ENCODE data around the gene KIF7.

The KIF7 gene

GRCh38 chr15:89669309-89669865, 14.1 kb upstream of the KIF7 start:
- Histone ChIP-seq H3K9me3 (ENCODE audit: low read length) (no peaks in the 10 kb centered on the region), H3K4me3 (ENCODE audit: low read depth, low read length, poor library complexity, severe bottlenecking) (no peak overlapping the region), H3K79me2 (ENCODE audit: insufficient read depth, low read length) (no peaks in the 10 kb centered on the region), H3K36me3 (ENCODE audit: insufficient read depth, low read length) (no peaks in the 10 kb centered on the region), H2AFZ (ENCODE audit: low read length) (no peak overlapping the region), H3K27me3 (ENCODE audit: insufficient read depth, low read length) (no peaks in the 10 kb centered on the region), H3K4me2 (ENCODE audit: low read length) (no peak overlapping the region), H3K9ac (ENCODE audit: low read length) (no peak overlapping the region), H3K4me1 (ENCODE audit: insufficient read depth, low read length, severe bottlenecking) (no peaks in the 10 kb centered on the region), H3K27ac (ENCODE audit: low read depth, low read length, poor library complexity, severe bottlenecking) (no peak overlapping the region), H3K9me2 (ENCODE audit: low read depth, low read length) (no peaks in the 10 kb centered on the region), H3F3A (ENCODE audit: insufficient read depth, low read length) (no peaks in the 10 kb centered on the region), H4K20me1 (ENCODE audit: insufficient read depth, low read length) (no peaks in the 10 kb centered on the region)
- TF ChIP-seq CTCF (IDR thresholded peaks at IDR 0.05; ENCODE audit: low read length) (no peak), EZH2 (IDR thresholded peaks at IDR 0.05; ENCODE audit: borderline replicate concordance, low read length) (no peak)

GRCh38 chr15:89668171-89668570, 12.9 kb upstream of the KIF7 start:
- Histone ChIP-seq H3K27me3 (ENCODE audit: insufficient read depth, low read length) (no peaks in the 10 kb centered on the region), H3K9ac (ENCODE audit: low read length) (no peak overlapping the region), H3K9me2 (ENCODE audit: low read depth, low read length) (no peaks in the 10 kb centered on the region), H3K4me2 (ENCODE audit: low read length) (no peak overlapping the region), H3F3A (ENCODE audit: insufficient read depth, low read length) (no peaks in the 10 kb centered on the region), H3K9me3 (ENCODE audit: low read length) (no peaks in the 10 kb centered on the region), H2AFZ (ENCODE audit: low read length) (no peak overlapping the region), H3K36me3 (ENCODE audit: insufficient read depth, low read length) (no peaks in the 10 kb centered on the region), H3K27ac (ENCODE audit: low read depth, low read length, poor library complexity, severe bottlenecking) (no peak overlapping the region), H4K20me1 (ENCODE audit: insufficient read depth, low read length) (no peaks in the 10 kb centered on the region), H3K4me3 (ENCODE audit: low read depth, low read length, poor library complexity, severe bottlenecking) (no peak overlapping the region), H3K4me1 (ENCODE audit: insufficient read depth, low read length, severe bottlenecking) (no peaks in the 10 kb centered on the region), H3K79me2 (ENCODE audit: insufficient read depth, low read length) (no peaks in the 10 kb centered on the region)
- TF ChIP-seq CTCF (IDR thresholded peaks at IDR 0.05; ENCODE audit: low read length) (no peak), EZH2 (IDR thresholded peaks at IDR 0.05; ENCODE audit: borderline replicate concordance, low read length) (no peak)

- no peaks in the 10 kb centered on the region for H3K9me2 ChIP-seq (ENCODE audit: low read depth, low read length)
- H3F3A ChIP-seq (ENCODE audit: insufficient read depth, low read length), result no peaks in the 10 kb centered on the region
- no peak overlapping the region for H3K9ac ChIP-seq (ENCODE audit: low read length)
- TF ChIP-seq EZH2 (IDR thresholded peaks at IDR 0.05; ENCODE audit: borderline replicate concordance, low read length), result no peak
- TF ChIP-seq CTCF (IDR thresholded peaks at IDR 0.05; ENCODE audit: low read length), result no peak
- H3K9me3 ChIP-seq (ENCODE audit: low read length), result no peaks in the 10 kb centered on the region
- H3K27ac ChIP-seq (ENCODE audit: low read depth, low read length, poor library complexity, severe bottlenecking), result no peak overlapping the region
- no peaks in the 10 kb centered on the region for H3K27me3 ChIP-seq (ENCODE audit: insufficient read depth, low read length)
- H4K20me1 ChIP-seq (ENCODE audit: insufficient read depth, low read length), result no peaks in the 10 kb centered on the region
- H3K36me3 ChIP-seq (ENCODE audit: insufficient read depth, low read length), result no peaks in the 10 kb centered on the region
- no peak overlapping the region for H3K4me2 ChIP-seq (ENCODE audit: low read length)
- H3K4me1 ChIP-seq (ENCODE audit: insufficient read depth, low read length, severe bottlenecking), result no peaks in the 10 kb centered on the region
- H3K4me3 ChIP-seq (ENCODE audit: low read depth, low read length, poor library complexity, severe bottlenecking), result no peak overlapping the region
- no peaks in the 10 kb centered on the region for H3K79me2 ChIP-seq (ENCODE audit: insufficient read depth, low read length)
- no peak overlapping the region for H2AFZ ChIP-seq (ENCODE audit: low read length)
Measured at GRCh38 chr15:89667706-89667960, 12.4 kb upstream of the KIF7 start.

Measured in OCI-LY1 (cell line).